Urothelium cell line (cell line): Measurements from ENCODE around the gene NGLY1.

ENCODE experiments used
- DNase-seq: peaks from one replicate; pipeline ENCODE4 v3.0.0; 2011; ENCODE audit warnings: low spot score, mixed read lengths
- FAIRE-seq: peaks from 2 replicates; lab custom pipeline; 2011; peaks lifted over from hg19 to GRCh38; lab: Jason Lieb, UNC

The NGLY1 gene

DNA sequence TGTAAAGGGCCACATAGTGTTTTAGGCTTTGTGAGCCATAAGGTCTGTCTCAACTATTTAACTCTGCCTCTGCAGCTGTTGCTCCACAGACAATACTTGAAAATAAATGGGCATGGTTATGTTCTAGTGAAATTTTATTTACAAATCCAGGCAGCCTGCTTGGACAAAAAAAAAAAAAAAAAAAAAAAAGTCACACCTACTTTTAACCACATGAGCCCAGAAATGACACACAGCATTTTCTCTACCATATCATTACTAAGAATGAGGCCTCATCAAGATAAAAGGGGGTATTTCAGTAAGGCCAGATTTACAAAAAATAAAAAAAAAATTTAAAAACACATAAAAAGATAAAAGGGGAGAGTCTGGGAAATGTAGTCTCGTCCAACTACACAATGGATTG lies 1.7 kb upstream of the NGLY1 start:
- DNase-seq, result no peak
- no peak for FAIRE-seq

DNA sequence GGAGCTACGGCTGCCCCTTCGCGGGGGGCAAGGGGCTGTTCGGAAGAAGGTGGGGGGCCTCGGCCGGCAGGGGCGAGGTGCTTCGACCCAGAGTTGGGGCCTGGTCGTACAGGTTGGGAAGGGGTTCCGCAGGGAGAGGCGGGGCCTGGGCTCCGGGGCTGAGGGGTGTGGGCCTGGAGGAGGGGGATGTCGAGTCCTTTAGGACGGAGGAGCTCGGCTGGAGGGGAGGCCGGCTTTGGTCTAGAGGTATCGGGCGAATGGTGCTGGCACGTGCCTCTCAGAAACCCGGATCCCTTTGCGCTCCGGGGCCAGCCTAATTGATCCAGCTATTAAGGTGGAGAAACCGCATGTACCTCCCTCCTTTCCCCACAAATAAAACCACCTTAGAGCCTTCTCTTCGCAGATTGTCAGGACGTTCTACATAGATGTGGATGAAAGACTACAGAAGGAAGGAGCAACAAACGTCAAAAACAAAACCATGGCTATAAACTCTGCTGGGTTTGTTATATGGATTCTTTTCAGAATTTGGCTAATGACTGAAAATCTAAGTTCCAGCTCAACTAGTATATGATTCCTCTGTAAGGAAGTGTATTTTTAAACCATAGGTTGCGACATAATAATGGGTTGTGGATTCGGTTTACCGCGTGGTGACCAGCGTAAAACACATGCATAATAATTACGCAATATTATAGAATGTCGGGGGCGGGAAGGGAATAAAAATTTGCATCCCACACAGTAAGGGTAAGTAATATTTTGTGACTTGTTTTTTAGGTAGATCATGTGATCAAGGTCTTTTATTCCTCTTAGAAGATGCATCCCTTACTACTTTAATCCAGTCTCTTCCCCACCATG lies 644 bp upstream of the NGLY1 start:
- FAIRE-seq, result no peak
- no peak for DNase-seq

DNA sequence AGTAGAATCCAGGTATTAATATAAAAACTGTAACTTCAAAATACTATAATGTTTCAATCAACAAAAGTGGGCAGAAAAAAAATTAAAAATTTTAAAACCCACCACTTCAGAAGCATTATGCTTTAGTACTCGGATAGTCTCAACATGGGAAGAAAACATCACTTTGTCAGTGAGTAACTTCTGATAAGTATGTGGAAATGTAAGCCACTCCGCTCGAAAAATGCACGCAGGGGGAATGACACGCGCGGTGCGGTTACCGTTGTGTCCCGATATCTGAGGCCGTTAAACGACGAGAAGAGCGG lies 656 bp downstream of the NGLY1 start:
- no peak for FAIRE-seq
- DNase-seq, result no peak

DNA sequence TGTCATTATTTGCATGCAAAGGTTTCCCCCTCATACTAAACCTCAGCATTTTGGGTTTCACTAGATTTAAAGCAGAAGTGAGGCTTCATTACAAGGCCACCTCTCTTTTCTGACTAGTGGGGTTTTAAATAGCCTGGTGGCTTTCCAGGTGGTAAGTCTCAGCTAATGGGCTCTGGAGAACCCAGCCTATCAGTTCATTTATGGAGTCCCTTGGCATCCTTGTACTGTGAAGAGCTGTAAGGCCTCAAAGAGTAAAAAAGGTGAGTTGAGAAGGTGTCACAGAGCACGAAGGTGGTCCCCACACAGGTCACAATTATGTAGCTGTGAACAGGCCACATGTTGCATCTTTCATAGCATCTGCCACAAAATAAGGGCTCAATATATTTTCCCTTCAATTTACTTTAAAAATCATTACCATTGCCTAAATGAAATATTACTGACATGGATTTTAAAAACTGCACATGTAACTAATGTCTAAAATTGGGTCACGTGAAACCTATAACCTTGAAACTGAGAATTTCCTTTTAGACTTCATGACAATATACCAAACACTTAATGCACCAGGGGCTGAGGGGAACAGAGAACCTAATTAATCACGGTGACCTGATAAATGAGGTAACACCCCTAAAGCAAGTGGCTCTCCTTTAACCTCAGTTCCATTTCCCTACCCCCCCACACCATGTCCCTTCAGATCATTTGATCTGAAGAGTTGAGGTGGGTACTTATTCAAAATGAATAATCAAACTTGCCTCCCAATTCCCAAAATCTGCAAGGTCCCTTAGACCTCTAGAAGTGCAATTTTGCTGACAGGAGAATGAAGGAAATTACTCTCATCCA lies 1.3 kb downstream of the NGLY1 start:
- FAIRE-seq (no peak), DNase-seq (no peak)

GRCh38 chr3:25781145-25781757 lies 2.0 kb downstream of the NGLY1 start:
- DNase-seq (no peak), FAIRE-seq (no peak)

DNA sequence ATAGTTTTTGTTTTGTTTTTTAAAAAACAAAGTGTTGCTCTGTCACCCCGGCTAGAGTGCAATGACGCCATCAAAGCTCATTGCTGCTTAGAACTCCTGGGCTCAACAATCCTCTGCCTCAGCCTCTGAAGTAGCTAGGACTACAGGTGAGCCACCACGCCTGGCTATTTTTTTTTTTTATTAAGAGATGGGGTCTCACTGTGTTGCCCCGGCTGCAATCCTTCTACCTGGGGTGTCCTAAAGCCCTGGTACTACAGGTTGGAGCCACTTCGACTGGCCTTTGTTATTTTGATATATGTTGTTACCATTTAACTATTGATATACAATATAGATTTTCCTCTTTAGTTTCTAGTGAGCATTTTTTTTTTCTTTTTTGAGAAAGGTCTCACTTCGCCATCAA lies 2.6 kb downstream of the NGLY1 start:
- FAIRE-seq, result no peak
- DNase-seq, result no peak

DNA sequence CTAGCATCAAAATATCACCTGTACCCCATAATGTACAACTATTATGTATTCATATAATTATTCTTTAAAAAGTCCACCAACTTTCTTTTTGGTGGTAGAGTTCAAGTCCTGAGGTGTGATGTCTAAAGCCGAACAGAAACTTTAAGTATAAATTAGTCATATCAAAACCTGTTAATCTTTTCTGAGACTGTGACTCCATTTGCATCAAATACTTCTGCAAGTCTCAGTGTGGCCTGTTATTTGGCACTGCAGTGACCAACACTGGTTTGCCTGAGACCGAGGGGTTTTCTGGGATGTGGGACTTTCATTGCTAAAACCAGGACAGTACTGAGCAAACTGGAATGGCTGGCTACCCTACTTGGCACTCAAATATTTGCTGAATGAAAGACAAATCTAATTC lies 7.3 kb downstream of the NGLY1 start:
- DNase-seq (no peak), FAIRE-seq (no peak)

DNA sequence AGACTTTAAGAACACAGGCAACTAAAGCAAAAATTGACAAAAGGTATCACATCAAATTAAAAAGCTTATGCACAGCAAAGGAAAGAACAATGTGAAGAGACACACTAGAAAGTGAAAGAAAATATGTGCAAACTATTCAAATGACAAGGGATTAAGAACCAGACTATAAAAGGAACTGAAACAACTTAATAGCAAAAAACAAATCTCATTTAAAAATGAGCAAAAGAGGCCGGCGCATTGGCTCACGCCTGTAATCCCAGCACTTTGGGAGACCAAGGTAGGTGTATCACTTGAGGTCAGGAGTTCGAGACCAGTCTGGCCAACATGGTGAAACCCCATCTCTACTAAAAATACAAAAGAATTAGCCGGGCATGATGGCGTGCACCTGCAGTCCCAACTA lies 14.4 kb downstream of the NGLY1 start:
- no peak for DNase-seq
- no peak for FAIRE-seq

DNA sequence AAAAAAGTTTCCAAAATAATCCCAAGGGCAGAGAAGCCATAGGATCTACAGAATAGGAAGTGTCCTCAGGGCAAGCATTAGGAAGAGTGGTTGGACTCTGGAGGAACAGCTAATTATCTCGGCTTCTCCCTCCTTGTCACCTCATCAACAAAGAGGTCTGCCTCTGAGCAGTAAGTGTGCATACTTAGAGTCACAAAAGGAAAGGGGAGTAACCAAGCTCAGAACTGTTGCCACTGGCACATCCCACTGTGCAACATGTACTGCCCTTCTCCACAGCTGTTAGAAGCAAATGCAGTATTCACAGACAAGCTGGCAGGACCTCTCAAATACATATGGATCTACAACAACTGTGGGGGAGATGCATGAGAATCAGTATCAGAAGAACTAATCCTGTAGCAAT lies 31.5 kb downstream of the NGLY1 start:
- FAIRE-seq, result no peak
- DNase-seq, result no peak

DNA sequence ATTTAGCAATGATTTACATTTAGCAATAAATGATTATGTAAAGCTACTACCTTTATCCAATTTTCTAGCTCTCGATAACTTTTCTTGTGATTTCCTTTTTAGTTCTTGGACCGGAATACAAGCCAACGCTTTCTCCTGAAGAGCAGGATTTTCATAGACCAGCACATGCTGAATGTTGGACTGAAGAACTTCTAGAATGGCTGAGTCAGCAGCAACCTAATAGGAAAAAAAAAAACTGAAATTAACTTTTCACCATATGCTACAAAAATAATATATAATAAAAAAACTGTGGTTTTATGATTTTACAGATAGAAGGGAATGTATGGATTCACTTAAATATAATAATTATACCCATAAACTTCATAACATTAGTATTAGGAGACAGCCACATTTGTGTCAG lies 32.2 kb downstream of the NGLY1 start:
- no peak for FAIRE-seq

GRCh38 chr3:25749031-25749581 lies 34.1 kb downstream of the NGLY1 start:
- FAIRE-seq, result no peak
- DNase-seq, result no peak

More for the DNA sequence above, 32.2 kb downstream of the NGLY1 start:
- no peak for DNase-seq

- DNase-seq (no peak), FAIRE-seq (no peak)
Observed at GRCh38 chr3:25748189-25748588, 35.1 kb downstream of the NGLY1 start.

DNA sequence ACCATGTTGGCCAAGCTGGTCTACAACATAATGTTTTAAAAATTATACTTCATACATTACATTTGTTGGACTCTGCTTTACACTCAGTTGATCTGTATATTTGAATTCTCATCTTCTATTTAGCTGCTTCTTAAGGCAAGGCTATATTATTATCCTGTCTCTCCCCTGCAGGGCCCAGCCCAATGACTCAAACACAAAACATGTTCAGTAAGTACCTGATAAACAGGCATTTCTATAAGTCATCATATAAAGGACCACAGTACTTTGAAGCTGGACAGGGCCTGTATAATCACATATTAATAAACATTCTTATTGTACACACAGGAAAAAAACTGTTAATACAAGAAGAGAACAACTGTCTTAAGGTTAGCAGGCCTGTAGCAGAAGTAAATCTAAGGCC lies 36.2 kb downstream of the NGLY1 start:
- FAIRE-seq (no peak), DNase-seq (no peak)

DNA sequence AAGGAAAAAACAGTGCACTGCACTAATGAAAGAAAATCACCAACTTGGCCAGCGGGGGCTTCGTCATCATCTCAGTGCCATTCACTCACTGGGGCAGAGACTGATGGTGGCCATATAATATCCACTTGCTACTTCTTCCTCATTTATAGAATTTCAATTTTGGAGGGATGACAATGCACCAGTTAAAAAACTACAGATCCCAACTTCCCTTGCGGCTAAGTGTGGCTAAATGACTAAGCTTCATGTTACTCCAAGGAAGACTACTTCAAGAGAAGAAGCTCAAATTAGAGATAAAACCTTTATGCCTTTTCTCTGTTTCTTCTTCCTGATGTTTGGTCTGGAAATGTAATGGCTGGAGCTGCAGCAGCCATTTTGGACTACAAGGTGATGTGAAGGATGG lies 38.8 kb downstream of the NGLY1 start:
- FAIRE-seq, result no peak
- DNase-seq, result no peak

DNA sequence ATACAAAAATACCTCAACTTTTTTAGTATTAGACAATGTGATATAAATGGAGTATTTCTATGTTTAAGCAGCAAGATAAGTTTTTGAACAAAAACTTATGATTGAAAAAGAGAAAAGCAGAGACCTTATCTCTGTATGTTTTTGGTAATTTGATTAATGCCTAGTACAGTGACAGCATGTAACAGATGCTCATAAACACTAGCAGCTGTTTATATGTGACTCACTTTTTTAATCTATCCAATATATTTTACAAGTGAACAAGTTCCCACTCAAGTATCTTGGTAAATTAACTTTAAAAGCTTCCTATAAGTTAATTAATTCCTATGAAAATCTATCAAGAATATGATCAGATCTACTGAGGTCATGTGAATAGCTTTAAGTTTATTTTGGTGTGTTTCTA lies 55.1 kb downstream of the NGLY1 start:
- DNase-seq (no peak), FAIRE-seq (no peak)

DNA sequence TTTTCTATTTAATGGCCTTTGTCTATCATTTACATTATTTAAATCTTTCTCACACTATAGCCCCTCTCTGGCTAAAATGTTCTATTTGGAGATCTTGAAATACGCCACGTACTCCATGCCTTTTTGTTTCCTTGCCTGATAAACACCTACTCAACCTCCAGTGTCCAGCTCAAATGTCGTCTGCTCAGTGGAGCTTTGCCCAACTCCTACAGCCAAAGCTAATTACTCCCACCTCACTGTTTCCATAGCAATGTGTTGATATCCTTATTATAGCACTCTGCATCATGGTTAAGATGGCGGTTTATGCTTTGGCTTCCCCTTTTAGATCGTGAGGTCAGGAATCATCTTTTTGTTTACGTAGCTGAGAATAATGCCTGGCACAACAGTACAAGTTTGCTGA lies 55.9 kb downstream of the NGLY1 start:
- no peak for FAIRE-seq
- DNase-seq, result no peak

- FAIRE-seq, result no peak
- DNase-seq, result no peak
Observed at GRCh38 chr3:25725810-25726209, 57.4 kb downstream of the NGLY1 start.

- FAIRE-seq, result no peak
- DNase-seq, result no peak
Observed at GRCh38 chr3:25724948-25725645, 58.1 kb downstream of the NGLY1 start.

DNA sequence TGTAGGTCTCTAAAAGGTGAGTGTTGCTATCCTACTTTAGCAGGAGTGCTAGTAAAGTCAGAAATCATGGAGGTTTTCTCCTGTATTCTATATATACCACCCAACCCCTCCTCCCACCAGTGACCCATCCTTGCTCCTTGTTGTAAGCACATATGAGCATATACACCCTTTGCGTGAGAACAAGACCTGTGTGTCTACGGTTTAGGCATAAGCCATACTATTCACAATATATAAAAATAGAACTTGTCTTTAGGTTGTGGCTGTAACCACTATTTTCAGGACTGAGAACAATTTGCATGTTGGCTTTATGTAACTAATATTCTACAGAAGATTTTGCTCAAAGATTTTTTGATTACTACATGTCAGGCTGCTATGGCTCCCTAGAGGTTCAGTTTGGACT lies 59.4 kb downstream of the NGLY1 start:
- no peak for DNase-seq
- no peak for FAIRE-seq

DNA sequence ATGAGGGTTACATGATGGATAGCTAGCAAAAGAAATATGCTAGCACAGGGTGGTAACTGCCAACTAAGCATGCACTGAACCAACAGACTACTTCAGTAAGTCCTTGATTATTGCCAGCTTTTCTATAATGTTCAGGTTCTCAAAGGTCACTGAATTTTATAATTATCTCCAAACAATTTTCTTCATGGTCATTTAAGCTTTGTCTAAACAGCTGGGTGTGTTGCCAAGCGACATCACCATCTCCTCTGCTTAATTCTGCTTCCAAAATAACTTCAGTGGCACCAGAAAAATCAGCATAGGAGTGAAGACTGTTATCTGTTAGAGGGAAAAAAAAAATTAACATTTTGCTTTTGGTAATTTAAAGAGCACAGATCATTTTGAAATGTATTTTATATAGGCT lies 63.9 kb downstream of the NGLY1 start:
- FAIRE-seq, result no peak
- no peak for DNase-seq

GRCh38 chr3:25713341-25713985 lies 69.8 kb downstream of the NGLY1 start:
- no peak for DNase-seq

More at GRCh38 chr3:25713341-25713985, 69.8 kb downstream of the NGLY1 start:
- no peak for FAIRE-seq
